NCI-H2227 (cell line): ENCODE data around the gene ACE.

Experiments
- DNase-seq: peaks from one replicate; lab custom pipeline; 2025; ENCODE audit not compliant: unreplicated experiment; lab: John Stamatoyannopoulos, UW

ACE gene

DNA sequence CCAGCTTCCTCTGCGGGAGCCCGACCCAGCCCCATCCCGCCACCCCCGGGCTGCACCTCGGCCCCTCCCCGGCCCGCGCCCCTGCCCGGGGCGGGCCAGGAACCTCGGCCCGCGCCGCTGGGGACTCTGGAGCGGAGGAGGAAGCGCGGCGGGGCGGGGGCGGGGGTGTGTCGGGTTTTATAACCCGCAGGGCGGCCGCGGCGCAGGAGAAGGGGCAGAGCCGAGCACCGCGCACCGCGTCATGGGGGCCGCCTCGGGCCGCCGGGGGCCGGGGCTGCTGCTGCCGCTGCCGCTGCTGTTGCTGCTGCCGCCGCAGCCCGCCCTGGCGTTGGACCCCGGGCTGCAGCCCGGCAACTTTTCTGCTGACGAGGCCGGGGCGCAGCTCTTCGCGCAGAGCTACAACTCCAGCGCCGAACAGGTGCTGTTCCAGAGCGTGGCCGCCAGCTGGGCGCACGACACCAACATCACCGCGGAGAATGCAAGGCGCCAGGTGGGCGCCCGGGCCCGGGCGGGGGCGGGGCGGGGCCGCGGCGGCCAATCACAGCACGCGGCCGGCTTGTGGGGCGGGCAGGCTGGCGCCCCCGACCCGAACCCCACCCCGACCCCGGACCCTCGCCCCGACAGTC lies at the start of gene ACE:
Gene ACE, plus strand, starts transcription at position 208 of the 626 bp plus-strand sequence. Its CDS starts 34 bp downstream, at position 242.
- peak; percentile 74 for DNase-seq

DNA sequence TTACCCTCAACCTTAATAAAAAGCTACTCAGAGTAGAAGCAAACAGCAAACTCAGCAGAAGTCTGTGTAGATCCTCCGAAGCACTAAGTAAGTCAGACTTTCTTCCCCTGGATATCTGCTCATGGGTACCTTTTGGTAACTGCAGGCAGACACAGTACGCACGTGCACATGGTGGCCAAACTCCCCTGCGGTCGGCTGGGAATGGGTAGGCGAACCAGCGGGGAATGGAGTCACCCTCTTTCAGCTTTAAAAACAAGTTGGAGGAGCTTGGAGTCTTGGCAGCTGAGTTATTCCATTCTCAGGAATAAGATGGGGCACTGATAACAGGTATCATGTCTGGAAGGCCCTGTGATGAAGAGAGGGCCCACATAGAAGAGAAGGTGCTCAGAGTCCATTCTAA lies 47.1 kb upstream of the ACE start:
- no peak for DNase-seq

- no peak for DNase-seq
These were observed 46.6 kb upstream of the ACE start for GRCh38 chr17:63430223-63430622.

DNA sequence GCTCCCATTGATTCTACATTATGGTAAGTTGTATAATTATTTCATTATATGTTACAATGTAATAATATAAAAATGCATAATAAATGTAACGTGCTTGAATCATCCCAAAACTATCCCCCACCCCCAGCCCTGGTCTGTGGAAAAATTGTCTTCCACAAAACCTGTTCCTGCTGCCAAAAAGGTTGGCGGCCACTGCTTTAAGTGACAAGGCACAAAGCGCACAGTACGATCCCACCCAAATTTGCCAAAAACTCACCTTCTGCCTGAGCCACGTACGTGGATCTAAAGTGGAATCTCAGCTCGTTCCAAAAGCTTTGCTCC lies 45.3 kb upstream of the ACE start:
- DNase-seq, result no peak

DNA sequence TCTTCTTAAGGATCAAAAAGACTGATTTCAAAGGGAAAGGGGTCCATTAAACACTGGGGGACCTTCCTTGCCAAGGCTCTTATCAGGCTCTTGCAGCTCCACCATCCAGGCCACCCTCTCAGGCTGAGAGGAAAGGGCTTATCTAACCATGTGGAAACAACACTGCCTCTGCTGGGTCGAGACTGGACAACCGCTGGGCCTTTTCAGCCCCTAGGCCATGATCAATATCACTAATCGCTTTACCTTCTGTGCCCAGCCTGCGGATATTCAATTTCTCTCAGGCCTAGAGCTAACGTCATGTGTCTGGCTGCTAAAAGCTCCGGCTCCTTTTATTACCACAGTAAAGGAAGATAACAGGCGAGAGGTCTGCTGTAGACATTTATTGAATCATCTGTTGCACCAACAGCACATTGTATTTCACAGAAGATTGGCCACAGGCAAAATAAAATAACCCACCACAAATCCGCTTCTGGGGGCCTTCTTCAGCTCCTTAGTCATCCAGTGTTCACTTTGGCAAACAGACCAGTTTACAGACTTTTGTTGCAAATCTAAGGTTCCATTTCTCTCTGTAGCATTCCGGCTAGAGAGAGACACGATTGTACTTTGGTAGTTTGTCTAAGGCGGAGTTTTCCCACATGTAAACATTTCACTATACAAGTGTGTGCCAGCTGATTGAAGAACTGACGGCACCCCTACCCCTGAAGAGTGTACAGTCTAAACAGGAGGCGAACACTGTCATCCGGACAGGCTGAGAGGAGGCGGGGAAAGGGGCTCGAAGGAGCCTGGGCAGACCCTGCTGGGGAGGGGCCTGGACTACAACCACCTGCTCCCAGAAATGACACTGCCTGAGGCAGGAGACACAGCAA lies 44.7 kb upstream of the ACE start:
- no peak for DNase-seq

GRCh38 chr17:63433746-63434591 lies 42.9 kb upstream of the ACE start:
- peak; percentile 35 for DNase-seq

GRCh38 chr17:63434951-63435571 lies 41.8 kb upstream of the ACE start:
- peak; percentile 23 for DNase-seq

- DNase-seq, result no peak
These were observed 41.0 kb upstream of the ACE start for GRCh38 chr17:63435681-63436522.

- DNase-seq, result no peak
These were observed 40.2 kb upstream of the ACE start for GRCh38 chr17:63436523-63437110.

- no peak for DNase-seq
These were observed 39.4 kb upstream of the ACE start for GRCh38 chr17:63437287-63438091.

DNA sequence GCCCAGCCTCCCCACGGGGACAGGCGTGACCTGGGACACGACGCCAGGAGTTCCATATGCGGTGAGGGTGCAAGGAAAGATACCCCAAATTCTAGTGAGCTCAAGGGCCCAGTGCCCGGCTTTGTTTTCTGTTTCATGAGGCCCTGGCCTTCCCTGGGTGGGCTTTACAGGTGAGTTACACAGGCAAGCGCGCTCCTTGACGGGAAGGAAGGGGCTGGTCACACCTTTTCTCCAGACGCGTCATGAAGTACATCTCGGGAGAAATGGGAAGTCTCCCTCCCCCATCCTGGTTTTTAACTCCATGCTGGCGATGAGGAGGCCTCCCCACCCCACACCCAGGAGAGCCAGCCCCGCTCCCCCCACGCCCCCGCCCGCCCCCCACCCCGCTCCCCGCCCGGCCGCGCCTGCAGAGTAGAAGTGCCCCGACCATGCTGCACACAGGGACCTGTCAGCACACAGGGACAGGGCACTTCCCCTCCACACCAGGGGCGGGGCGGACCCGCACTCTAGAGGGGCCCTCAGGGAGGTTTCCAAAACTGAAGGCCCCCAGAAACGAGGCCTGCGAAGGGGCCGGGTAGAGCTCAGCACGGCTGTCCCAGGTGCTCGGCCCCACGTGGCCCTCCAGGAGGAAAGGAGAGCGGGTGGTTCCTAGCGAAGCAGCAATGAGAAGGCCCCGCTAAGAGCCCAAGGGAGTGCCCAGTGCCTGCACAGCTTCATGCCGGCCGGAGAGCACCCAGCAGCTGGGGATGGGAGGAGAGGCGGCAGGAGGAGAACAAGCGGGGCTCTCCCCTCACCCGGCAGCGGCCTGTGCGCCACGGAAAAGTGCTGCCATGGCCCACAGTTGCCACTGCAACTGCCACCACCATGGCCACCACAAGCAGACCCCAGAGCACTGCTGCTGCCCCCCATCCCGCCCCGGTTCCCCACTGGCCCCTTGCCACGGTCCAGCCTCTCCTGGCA lies 38.5 kb upstream of the ACE start:
- no peak for DNase-seq

- no peak for DNase-seq
These were observed 37.2 kb upstream of the ACE start for GRCh38 chr17:63439687-63440086.

- no peak for DNase-seq
These were observed 36.6 kb upstream of the ACE start for GRCh38 chr17:63440127-63440769.

GRCh38 chr17:63440770-63441335 lies 36.0 kb upstream of the ACE start:
- DNase-seq, result no peak

DNA sequence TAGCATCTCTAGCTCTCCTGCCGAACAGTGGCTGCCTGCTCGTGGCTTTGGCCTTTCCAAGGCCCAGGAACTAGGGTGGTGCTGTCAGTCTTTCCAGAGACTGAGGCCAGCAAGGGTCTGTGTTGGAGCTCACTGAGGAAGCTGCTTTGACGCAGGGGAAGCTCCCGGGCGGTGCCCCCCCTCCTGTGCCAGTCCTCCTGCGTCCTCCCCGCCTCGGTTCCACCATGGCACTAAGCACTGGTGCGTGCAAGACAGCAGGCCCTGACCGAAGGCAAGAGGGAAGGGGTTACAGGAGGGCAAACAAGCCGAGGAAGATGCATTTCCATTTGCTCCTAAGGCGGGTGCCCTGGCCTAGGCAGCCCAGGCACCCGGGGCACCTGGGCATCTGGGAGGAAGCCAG lies 35.2 kb upstream of the ACE start:
- DNase-seq, result no peak

DNA sequence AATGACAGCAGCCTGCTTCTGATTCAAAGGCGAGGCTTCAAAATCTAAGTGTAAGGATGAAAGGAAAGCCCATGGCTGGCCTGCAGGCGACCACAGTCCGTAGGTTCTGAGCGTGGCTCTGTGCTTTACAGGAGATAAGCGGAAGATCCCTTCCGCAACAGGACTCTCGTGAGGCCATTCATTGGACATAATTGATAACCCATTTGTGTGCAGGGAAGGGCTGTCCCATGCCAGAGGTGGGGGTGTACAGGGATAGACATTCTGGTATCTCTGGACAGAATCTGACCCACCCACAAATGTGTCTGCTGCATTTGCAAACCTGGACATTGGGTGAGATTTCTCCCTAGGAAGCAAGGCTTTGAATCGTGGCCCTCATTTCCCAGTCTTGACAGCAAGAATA lies 34.8 kb upstream of the ACE start:
- DNase-seq, result no peak

DNA sequence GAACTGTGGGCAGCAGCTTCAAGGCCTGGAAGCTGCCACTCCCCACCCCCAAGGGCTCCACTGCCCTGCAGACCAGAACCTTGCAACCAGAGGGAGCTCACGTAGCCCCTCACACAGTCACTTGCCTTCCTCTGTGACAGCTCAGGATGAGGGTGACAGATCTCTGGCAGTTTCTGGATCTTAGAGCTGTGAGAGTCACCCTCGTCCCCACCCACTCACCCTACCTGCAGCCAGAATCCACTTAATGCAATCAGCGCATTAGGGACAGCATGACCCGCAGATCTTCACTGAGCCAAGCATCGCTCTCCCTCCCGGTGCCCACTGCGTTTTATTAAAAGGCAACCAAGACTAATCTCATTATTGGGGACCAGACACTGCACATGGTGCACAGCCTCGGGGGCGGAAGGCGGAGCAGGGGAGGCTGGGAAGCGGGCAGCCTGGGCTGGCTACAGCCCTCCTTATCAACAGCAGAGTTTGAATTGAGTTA lies 34.3 kb upstream of the ACE start:
- peak; percentile 50 for DNase-seq
